Heart right ventricle (tissue), 16 donors: ENCODE results near the gene GLRA3. TPM values are rescaled to one million over a fixed set of nuclear protein-coding genes. Genes with fewer than 3 reads are reported as not detected.

Source experiments
- ATAC-seq, 8 donors: fragments of 200-7000 bp; cut with Tn5 transposase; one replicate each; pipeline ENCODE4 v1.9.1; 2020; ENCODE audit warnings: mild to moderate bottlenecking in 8 of 8, moderate library complexity in 8 of 8, moderate number of reproducible peaks in 1 of 8
- DNase-seq, 2 donors: peaks; one replicate each; pipeline ENCODE4 v3.0.0-alpha.2; 2020
- H3K27ac ChIP-seq, 10 donors: fragments of 200-600 bp; sonication (generic) in 2 of 10; one replicate each; pipeline versions ENCODE4 v1.5.0 to v1.8.0; 2020 to 2022; ENCODE audit warnings: mild to moderate bottlenecking in 3 of 10
- H3K27me3 ChIP-seq, 7 donors: fragments of 200-600 bp; one replicate each; pipeline ENCODE4 v1.8.0; 2021 to 2022; ENCODE audit warnings: mild to moderate bottlenecking in 2 of 7
- H3K36me3 ChIP-seq, 9 donors: fragments of 200-600 bp; sonication (generic) in 1 of 9; one replicate each; pipeline versions ENCODE4 v1.5.0 to v1.8.0; 2020 to 2022; ENCODE audit warnings: mild to moderate bottlenecking in 2 of 9
- H3K4me1 ChIP-seq, 9 donors: fragments of 200-600 bp; sonication (generic) in 1 of 9; one replicate each; pipeline versions ENCODE4 v1.5.0 to v1.8.0; 2020 to 2022; ENCODE audit warnings: mild to moderate bottlenecking in 4 of 9
- H3K4me3 ChIP-seq, 10 donors: fragments of 200-600 bp; sonication (generic) in 2 of 10; one replicate each; pipeline versions ENCODE4 v1.5.0 to v1.8.0; 2020 to 2022; ENCODE audit warnings: mild to moderate bottlenecking in 7 of 10, moderate library complexity in 2 of 10
- H3K9me3 ChIP-seq, 11 donors: fragments of 200-600 bp in 10 of 11; sonication (generic) in 2 of 11; one replicate each; pipeline versions ENCODE4 v1.5.0 to v1.8.0; 2013 to 2022; ENCODE audit warnings: mild to moderate bottlenecking in 2 of 11, control low read depth in 1 of 11, moderate library complexity in 1 of 11
- CTCF ChIP-seq, 9 donors: fragments of 200-600 bp; sonication (generic) in 2 of 9; IDR thresholded peaks; one replicate each; pipeline versions ENCODE4 v1.5.0 to v1.8.0; 2021 to 2022; ENCODE audit warnings: antibody characterized with exemption in 9 of 9, mild to moderate bottlenecking in 5 of 9, moderate library complexity in 1 of 9
- WGBS, 2 donors: extraction: QIAGEN DNeasy Blood & Tissue Kit; methylation state at CpG; one replicate each; pipeline ENCODE4 v1.1.7; 2013; ENCODE audit warnings: inconsistent platforms in 1 of 2; 5-methylcytosine and 5-hydroxymethylcytosine counted together
- intact Hi-C, 10 donors: fragments of 100-400 bp; cut with DNase I; formaldehyde crosslinking; loops; one replicate each; pipeline versions ENCODE4 v1.11.1 to v1.14.2; 2022
- polyA plus RNA-seq, 2 donors: library from polyadenylated mRNA; stranded (reverse); fragments of 200-250 nt; gene quantifications; one replicate each; pipeline ENCODE4 v1.2.3, GENCODE V29; 2013
- total RNA-seq, 10 donors: library from RNA; stranded (reverse); fragmentation: NEBNext Ultra II Directional in 3 of 10; extraction: Animal tissue kit (Norgen Biotek cat#: 25700) in 3 of 10; gene quantifications; one replicate each; pipeline versions ENCODE4 v1.2.1 to v1.2.4, GENCODE V29; 2021 to 2023
- donor health status: Arrhythmogenic right ventricular cardiomyopathy.
- donor health status: ischemic (EF 13 %, LVEDD 7.1; RV severe dilation, severe dysfunction).
- donor health status: healthy with polysubstance abuse.
- donor health status: DM: no; HTN: yes; CAD: no.
- donor health status: DM: no; HTN: no; CAD: no.
- donor health status: ischemic (EF 25% LVEDD 6.9; RV normal size, moderate dysfunction).
- donor health status: ischemic (EF 25% LVEDD 5.7; RV mildly dilated, moderate dysfunction).
- donor health status: healthy.
- donor health status: DM: yes; HTN: yes; CAD: no.
- donor health status: Ischemic cardiomyopathy.
- donor health status: ischemic (EF 35%, LVEDD 5.7; RV mildly dilated, moderate dysfunction).
- donor health status: nonischemic (EF 11% LVEDD 7.7; RV severe dilation, severe dysfunction).
- donor health status: DM: yes; HTN: yes; CAD: no.
- donor health status: PGD.
- donor health status: ischemic (EF 29% LVEDD 5.4; RV normal size, mild dysfunction).
- donor health status: nonischemic (EF 23%, LVEDD 6.1; RV moderate dilation, normal function).

The GLRA3 gene
- total and polyA plus RNA-seq, 12 donors: not detected

GRCh38 chr4:174713181-174713580, 115.9 kb downstream of the GLRA3 start:
- intact Hi-C loops: loop anchor here in 7 of 10 donors (5.0 to 10.0 kb wide), 4 partner anchors 338 to 351 kb away; no protein-coding TSS in a partner anchor
- Histone ChIP-seq H3K27me3 (no peaks in the 10 kb centered on the region), H3K9me3 (no peaks in the 10 kb centered on the region), H3K27ac (no peak overlapping the region), H3K36me3 (no peaks in the 10 kb centered on the region), H3K4me3 (no peak overlapping the region), H3K4me1 (peaks cover 0 to 7% (median 0%) of the 10 kb centered on the region in 9 donors)
- ATAC-seq (no peak), DNase-seq (no peak)
- 61 to 69% methylated on average over 2 of the region's 2 CpGs for WGBS, 2 donors
- no peak for TF ChIP-seq CTCF (IDR thresholded peaks at IDR 0.05)

GRCh38 chr4:174709526-174709925, 119.5 kb downstream of the GLRA3 start:
- ATAC-seq: no peak
- Histone ChIP-seq H3K27ac (no peak overlapping the region), H3K36me3 (no peaks in the 10 kb centered on the region), H3K4me1 (no peaks in the 10 kb centered on the region), H3K4me3 (no peak overlapping the region), H3K9me3 (no peaks in the 10 kb centered on the region), H3K27me3 (no peaks in the 10 kb centered on the region)
- DNase-seq: no peak
- 40 to 41% methylated on average over 3 of the region's 3 CpGs for WGBS, 2 donors
- intact Hi-C loops: no loop called here
- TF ChIP-seq CTCF (IDR thresholded peaks at IDR 0.05): no peak

GRCh38 chr4:174708381-174708780, 120.7 kb downstream of the GLRA3 start:
- H3K9me3 ChIP-seq: no peaks in the 10 kb centered on the region
- intact Hi-C loops: no loop called here
- H3K27me3 ChIP-seq: no peaks in the 10 kb centered on the region
- no peak overlapping the region for H3K4me3 ChIP-seq
- H3K36me3 ChIP-seq: no peaks in the 10 kb centered on the region
- no peaks in the 10 kb centered on the region for H3K4me1 ChIP-seq
- TF ChIP-seq CTCF (IDR thresholded peaks at IDR 0.05): no peak
- ATAC-seq (no peak), DNase-seq (no peak)
- 56 to 60% methylated on average over 3 of the region's 3 CpGs for WGBS, 2 donors
- H3K27ac ChIP-seq: peak overlapping the region in 1 of 10 donors; percentile 12

GRCh38 chr4:174707902-174708301, 121.1 kb downstream of the GLRA3 start:
- H3K4me1 ChIP-seq: no peaks in the 10 kb centered on the region
- H3K36me3 ChIP-seq: no peaks in the 10 kb centered on the region
- no peak for TF ChIP-seq CTCF (IDR thresholded peaks at IDR 0.05)
- 71 to 79% methylated on average over 2 of the region's 2 CpGs for WGBS, 2 donors
- no peak overlapping the region for H3K4me3 ChIP-seq
- H3K27me3 ChIP-seq: no peaks in the 10 kb centered on the region
- no peaks in the 10 kb centered on the region for H3K9me3 ChIP-seq
- H3K27ac ChIP-seq: peak overlapping the region in 1 of 10 donors; percentile 12
- intact Hi-C loops: no loop called here
- DNase-seq: no peak
- peak in 2 of 8 donors; percentile 30 to 46 for ATAC-seq
